GM12872 (cell line): ENCODE results near the gene ONECUT3.

ENCODE experiments used
- CTCF ChIP-seq: IDR thresholded peaks from 3 replicates; pipeline ENCODE4 v1.5.1; 2011; ENCODE audit warnings: low read depth, mild to moderate bottlenecking, low read length, moderate library complexity; ENCODE audit not compliant: insufficient read depth

The ONECUT3 gene

GRCh38 chr19:1791879-1792278, 38.6 kb downstream of the ONECUT3 start:
- TF ChIP-seq CTCF = no peak

- TF ChIP-seq CTCF = no peak
Observed at GRCh38 chr19:1794424-1795172, 41.3 kb downstream of the ONECUT3 start.

- no peak for TF ChIP-seq CTCF
Observed at GRCh38 chr19:1796395-1797142, 43.3 kb downstream of the ONECUT3 start.

GRCh38 chr19:1799695-1800342, 46.5 kb downstream of the ONECUT3 start:
- no peak for TF ChIP-seq CTCF

- TF ChIP-seq CTCF = no peak
Observed at GRCh38 chr19:1804858-1805257, 51.6 kb downstream of the ONECUT3 start.

- no peak for TF ChIP-seq CTCF
Observed at GRCh38 chr19:1805401-1806183, 52.3 kb downstream of the ONECUT3 start.
